ENCODE data around the gene GOLGA2. TPM values are rescaled to one million over a fixed set of nuclear protein-coding genes. Genes with fewer than 3 reads are reported as not detected.

GOLGA2 gene
- total and polyA plus RNA-seq, 2 of the 4 experiments (the other 2 are of a cell fraction): 118 to 146 TPM

- Histone ChIP-seq H3K4me2 (ENCODE audit: low read depth, low read length) (no peak overlapping the region), H3K4me3 (ENCODE audit: insufficient read depth, low read depth, low read length) (no peak overlapping the region), H2AK5ac (ENCODE audit: low read depth, low read length) (no peak overlapping the region), H3K27ac (ENCODE audit: insufficient read depth, low read length) (no peak overlapping the region), H3K4me1 (ENCODE audit: control insufficient read depth, insufficient read depth, low read length) (peaks cover 2% of the 10 kb centered on the region; the same call in 1 of the 2 replicates), H2BK15ac (ENCODE audit: low read depth, low read length) (no peak overlapping the region), H3K9me1 (ENCODE audit: insufficient read depth, low read length) (peaks cover 2% of the 10 kb centered on the region; the same call in 1 of the 2 replicates), H3K9ac (ENCODE audit: low read depth, low read length) (no peak overlapping the region), H2BK20ac (ENCODE audit: low read depth, low read length) (no peak overlapping the region), H3K36me3 (ENCODE audit: control insufficient read depth, insufficient read depth, low read length) (peaks cover 29% of the 10 kb centered on the region), H3K14ac (replicated peaks; ENCODE audit: low read depth, low read length) (no peak overlapping the region), H3K4ac (ENCODE audit: low read depth, low read length) (no peak overlapping the region), H4K5ac (ENCODE audit: low read depth, low read length) (no peak overlapping the region), H4K8ac (ENCODE audit: low read depth in 2 of 2, low read length in 2 of 2) (no peak overlapping the region), H3K23ac (ENCODE audit: low read depth, low read length) (no peak overlapping the region), H3K9me3 (ENCODE audit: control insufficient read depth, insufficient read depth, low read length) (no peaks in the 10 kb centered on the region), H3K27me3 (ENCODE audit: control insufficient read depth, insufficient read depth, low read length) (no peaks in the 10 kb centered on the region), H4K20me1 (ENCODE audit: insufficient read depth, low read length) (no peaks in the 10 kb centered on the region), H2BK5ac (ENCODE audit: low read depth, low read length, poor library complexity, severe bottlenecking) (no peak overlapping the region), H2AFZ (replicated peaks; ENCODE audit: low read length, poor library complexity) (no peak overlapping the region), H4K91ac (ENCODE audit: insufficient read depth, low read depth, low read length) (no peak overlapping the region), H2AK9ac (replicated peaks; ENCODE audit: low read depth, low read length, poor library complexity) (no peak overlapping the region), H3K56ac (ENCODE audit: extremely low read depth, insufficient read depth, low read length) (no peak overlapping the region), H3K18ac (ENCODE audit: low read depth, low read length) (no peak overlapping the region), H2BK120ac (ENCODE audit: low read depth, low read length) (no peak overlapping the region), H3K79me1 (ENCODE audit: low read depth in 1 of 2, low read length in 2 of 2) (peaks cover 14 to 17% of the 10 kb centered on the region in 2 experiments)
- in situ Hi-C loops (cut with MboI; ENCODE audit: low sequenced_read_pairs): no loop called here
- no CpG with 5 or more reads among the region's 2 CpGs for WGBS, 2 experiments (ENCODE audit: extremely low coverage in 2 of 2, insufficient read length in 1 of 2)
- no TSS peak for BruUV-seq (replicated peaks)
- ChIA-PET CTCF (no interaction called here), POLR2A (ENCODE audit: unreplicated experiment) (no interaction called here)
- ATAC-seq (ENCODE audit: low read depth): no peak
- DNase-seq: no peak
- TF ChIP-seq MAFK (IDR thresholded peaks at IDR 0.05; ENCODE audit: low read depth, low read length) (no peak), CHD1 (IDR thresholded peaks at IDR 0.05; ENCODE audit: low read depth, low read length) (no peak), USF2 (IDR thresholded peaks at IDR 0.05; ENCODE audit: low read depth, low read length) (no peak), MAZ (IDR thresholded peaks at IDR 0.05; ENCODE audit: borderline replicate concordance, low read depth, low read length) (no peak), ELK1 (IDR thresholded peaks at IDR 0.05; ENCODE audit: borderline replicate concordance, low read depth, low read length) (no peak), NFE2L2 (IDR thresholded peaks at IDR 0.05; ENCODE audit: low read depth, low read length) (no peak), RAD21 (IDR thresholded peaks at IDR 0.05; ENCODE audit: low read length) (no peak)
- dilution Hi-C loops (cut with HindIII; ENCODE audit: low sequenced_read_pairs, unreplicated experiment): no loop called here
- intact Hi-C loops (cut with micrococcal nuclease): no loop called here
These were observed 41.8 kb upstream of the GOLGA2 start for GRCh38 chr9:128317629-128318028.
